ENCODE measurements around the gene CFAP46. TPM values are rescaled to one million over a fixed set of nuclear protein-coding genes. Genes with fewer than 3 reads are reported as not detected.

CFAP46 gene
- total and polyA plus RNA-seq, 2 experiments from 2014 or later, result 2.2 to 2.4 TPM

- 79% methylated on average over 25 of the region's 25 CpGs for WGBS (ENCODE audit: low lambda C conversion rate, missing lambda C conversion rate)
- H3K9me2 ChIP-seq (replicated peaks; ENCODE audit: insufficient read depth), result no peaks in the 10 kb centered on the region
- no peaks in the 10 kb centered on the region for H4K20me1 ChIP-seq (ENCODE audit: insufficient read depth, poor library complexity, severe bottlenecking)
- H3K4me3 ChIP-seq, result no peak overlapping the region
- H3K4me2 ChIP-seq, result no peak overlapping the region
- no peaks in the 10 kb centered on the region for H3K79me2 ChIP-seq
- no peak for DNase-seq (ENCODE audit: low spot score)
- H3K9me3 ChIP-seq (ENCODE audit: low read depth), result no peaks in the 10 kb centered on the region
- no peak overlapping the region for H3K27ac ChIP-seq
- H3K4me1 ChIP-seq (ENCODE audit: insufficient read depth), result no peaks in the 10 kb centered on the region
- no peaks in the 10 kb centered on the region for H3K27me3 ChIP-seq
- no peaks in the 10 kb centered on the region for H3K36me3 ChIP-seq (replicated peaks; ENCODE audit: insufficient read depth, low read depth)
- no peak overlapping the region for H2AFZ ChIP-seq
- no peak for TF ChIP-seq EZH2phosphoT487 (IDR thresholded peaks at IDR 0.05; ENCODE audit: low read depth, severe bottlenecking, unreplicated experiment)
- TF ChIP-seq CTCF (IDR thresholded peaks at IDR 0.05; ENCODE audit: poor library complexity), result no peak
- TF ChIP-seq EZH2 (IDR thresholded peaks at IDR 0.05; ENCODE audit: borderline replicate concordance), result no peak
Measured at GRCh38 chr10:132878730-132879407, 63.5 kb downstream of the CFAP46 start.

GRCh38 chr10:132878091-132878729 lies 64.2 kb downstream of the CFAP46 start:
- Histone ChIP-seq H3K79me2 (no peaks in the 10 kb centered on the region), H2AFZ (no peak overlapping the region), H4K20me1 (ENCODE audit: insufficient read depth, poor library complexity, severe bottlenecking) (no peaks in the 10 kb centered on the region), H3K36me3 (replicated peaks; ENCODE audit: insufficient read depth, low read depth) (no peaks in the 10 kb centered on the region), H3K27ac (no peak overlapping the region), H3K9me2 (replicated peaks; ENCODE audit: insufficient read depth) (no peaks in the 10 kb centered on the region), H3K4me1 (ENCODE audit: insufficient read depth) (no peaks in the 10 kb centered on the region), H3K9me3 (ENCODE audit: low read depth) (no peaks in the 10 kb centered on the region), H3K4me2 (no peak overlapping the region), H3K4me3 (no peak overlapping the region), H3K27me3 (no peaks in the 10 kb centered on the region)
- WGBS (ENCODE audit: low lambda C conversion rate, missing lambda C conversion rate), result 92% methylated on average over 27 of the region's 27 CpGs
- no peak for DNase-seq (ENCODE audit: low spot score)
- TF ChIP-seq CTCF (IDR thresholded peaks at IDR 0.05; ENCODE audit: poor library complexity) (no peak), EZH2phosphoT487 (IDR thresholded peaks at IDR 0.05; ENCODE audit: low read depth, severe bottlenecking, unreplicated experiment) (no peak), EZH2 (IDR thresholded peaks at IDR 0.05; ENCODE audit: borderline replicate concordance) (no peak)

- no peaks in the 10 kb centered on the region for H3K4me1 ChIP-seq (ENCODE audit: insufficient read depth)
- no peak overlapping the region for H3K4me2 ChIP-seq
- no peaks in the 10 kb centered on the region for H3K36me3 ChIP-seq (replicated peaks; ENCODE audit: insufficient read depth, low read depth)
- no peak for DNase-seq (ENCODE audit: low spot score)
- H3K27me3 ChIP-seq, result no peaks in the 10 kb centered on the region
- no peaks in the 10 kb centered on the region for H3K9me2 ChIP-seq (replicated peaks; ENCODE audit: insufficient read depth)
- no peak overlapping the region for H2AFZ ChIP-seq
- no peaks in the 10 kb centered on the region for H4K20me1 ChIP-seq (ENCODE audit: insufficient read depth, poor library complexity, severe bottlenecking)
- WGBS (ENCODE audit: low lambda C conversion rate, missing lambda C conversion rate), result 92% methylated on average over 12 of the region's 12 CpGs
- no peaks in the 10 kb centered on the region for H3K79me2 ChIP-seq
- no peaks in the 10 kb centered on the region for H3K9me3 ChIP-seq (ENCODE audit: low read depth)
- H3K4me3 ChIP-seq, result no peak overlapping the region
- no peak overlapping the region for H3K27ac ChIP-seq
- TF ChIP-seq EZH2phosphoT487 (IDR thresholded peaks at IDR 0.05; ENCODE audit: low read depth, severe bottlenecking, unreplicated experiment) (no peak), CTCF (IDR thresholded peaks at IDR 0.05; ENCODE audit: poor library complexity) (no peak), EZH2 (IDR thresholded peaks at IDR 0.05; ENCODE audit: borderline replicate concordance) (no peak)
Measured at GRCh38 chr10:132877473-132877872, 64.9 kb downstream of the CFAP46 start.

All from hepatocyte (in vitro differentiated cells).